LNCaP clone FGC (cell line): ENCODE results near the gene GATA2.

Source experiments
- DNase-seq: peaks from one replicate; pipeline ENCODE4 v3.0.0-alpha.2; 2011; ENCODE audit warnings: low read depth
- H3K4me3 ChIP-seq: 2 replicates; pipeline ENCODE4 v1.5.1; 2011; ENCODE audit warnings: mild to moderate bottlenecking, low read depth, low read length, control low read depth
- TF ChIP-seq, protein P1 (sequence below): IDR thresholded peaks from 2 replicates; pipeline ENCODE4 v1.5.1; 2012; ENCODE audit warnings: mild to moderate bottlenecking; ENCODE audit not compliant: control insufficient read depth, insufficient read depth; ENCODE audit errors: extremely low read depth

Gene GATA2

GRCh38 chr3:128454310-128454618, 38.7 kb downstream of the GATA2 start:
- H3K4me3 ChIP-seq: no peak overlapping the region
- TF ChIP-seq, protein P1, sequence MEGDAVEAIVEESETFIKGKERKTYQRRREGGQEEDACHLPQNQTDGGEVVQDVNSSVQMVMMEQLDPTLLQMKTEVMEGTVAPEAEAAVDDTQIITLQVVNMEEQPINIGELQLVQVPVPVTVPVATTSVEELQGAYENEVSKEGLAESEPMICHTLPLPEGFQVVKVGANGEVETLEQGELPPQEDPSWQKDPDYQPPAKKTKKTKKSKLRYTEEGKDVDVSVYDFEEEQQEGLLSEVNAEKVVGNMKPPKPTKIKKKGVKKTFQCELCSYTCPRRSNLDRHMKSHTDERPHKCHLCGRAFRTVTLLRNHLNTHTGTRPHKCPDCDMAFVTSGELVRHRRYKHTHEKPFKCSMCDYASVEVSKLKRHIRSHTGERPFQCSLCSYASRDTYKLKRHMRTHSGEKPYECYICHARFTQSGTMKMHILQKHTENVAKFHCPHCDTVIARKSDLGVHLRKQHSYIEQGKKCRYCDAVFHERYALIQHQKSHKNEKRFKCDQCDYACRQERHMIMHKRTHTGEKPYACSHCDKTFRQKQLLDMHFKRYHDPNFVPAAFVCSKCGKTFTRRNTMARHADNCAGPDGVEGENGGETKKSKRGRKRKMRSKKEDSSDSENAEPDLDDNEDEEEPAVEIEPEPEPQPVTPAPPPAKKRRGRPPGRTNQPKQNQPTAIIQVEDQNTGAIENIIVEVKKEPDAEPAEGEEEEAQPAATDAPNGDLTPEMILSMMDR: no peak

GRCh38 chr3:128453501-128454309, 39.3 kb downstream of the GATA2 start:
- TF ChIP-seq, protein P1: no peak

More at GRCh38 chr3:128454310-128454618, 38.7 kb downstream of the GATA2 start:
- DNase-seq: no peak

DNA sequence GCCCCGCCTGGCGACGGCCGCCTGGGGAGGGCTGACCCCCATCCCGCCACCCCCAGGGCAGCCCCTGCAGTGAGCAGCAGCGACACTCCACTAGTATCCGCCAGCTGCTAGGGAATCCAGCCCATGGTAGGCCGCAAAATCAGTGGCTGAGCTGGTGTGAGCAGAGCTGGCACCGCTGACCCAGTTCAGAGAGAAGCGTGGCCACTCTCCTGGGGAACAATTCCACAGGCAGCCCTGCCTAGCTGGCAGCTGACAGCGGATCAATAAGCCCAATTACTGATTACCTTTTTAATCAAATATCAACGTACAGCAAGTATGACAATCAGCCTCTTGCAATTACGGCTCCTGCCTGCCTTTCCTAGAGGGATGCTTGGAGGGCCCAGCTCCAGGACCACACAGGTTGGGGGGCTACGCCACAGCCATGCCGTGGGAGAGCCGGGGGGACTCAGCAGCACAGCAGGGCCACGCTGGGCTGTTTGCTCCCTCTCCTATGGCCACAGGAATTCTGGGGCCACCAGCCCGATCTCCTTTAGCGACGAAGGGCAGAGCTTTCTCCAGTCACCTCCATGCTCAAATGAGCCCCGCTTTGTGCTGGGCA, 40.2 kb downstream of the GATA2 start:
- DNase-seq: no peak
- no peak overlapping the region for H3K4me3 ChIP-seq
- TF ChIP-seq, protein P1: no peak

More at GRCh38 chr3:128453501-128454309, 39.3 kb downstream of the GATA2 start:
- no peak for DNase-seq
- H3K4me3 ChIP-seq: no peak overlapping the region

DNA sequence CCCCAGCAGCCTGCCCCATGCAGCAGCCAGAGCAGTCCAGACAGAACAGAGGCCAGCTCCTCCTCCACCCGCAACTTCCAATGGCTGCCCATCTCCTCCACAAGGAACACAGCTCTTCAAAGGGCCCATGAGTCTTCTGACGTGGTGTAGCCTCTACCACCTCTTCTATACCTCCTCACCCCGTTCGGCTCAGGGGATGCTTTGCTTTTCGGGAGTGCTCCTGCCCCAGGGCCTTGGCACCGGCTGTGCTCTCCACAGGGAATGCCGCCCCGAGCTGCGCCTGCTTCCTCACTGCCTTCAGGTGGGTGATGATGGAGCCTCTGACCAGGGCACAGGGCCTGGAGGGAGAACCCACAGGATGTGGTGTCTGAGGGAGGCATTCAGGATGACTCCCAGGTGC, 40.9 kb downstream of the GATA2 start:
- no peak for DNase-seq
- TF ChIP-seq, protein P1: no peak
- H3K4me3 ChIP-seq: no peak overlapping the region

- DNase-seq: no peak
- H3K4me3 ChIP-seq: no peak overlapping the region
- TF ChIP-seq, protein P1: no peak
These were observed 43.8 kb downstream of the GATA2 start for GRCh38 chr3:128449111-128449638.

- H3K4me3 ChIP-seq: no peak overlapping the region
- TF ChIP-seq, protein P1: no peak
- DNase-seq: no peak
These were observed 44.5 kb downstream of the GATA2 start for GRCh38 chr3:128448491-128448890.
